GM12801 (cell line): ENCODE data around the gene OBI1.

Experiments used
- TF ChIP-seq, protein P1 (sequence below): IDR thresholded peaks from one replicate; pipeline ENCODE4 v1.5.1; 2011; ENCODE audit warnings: control low read depth; ENCODE audit not compliant: insufficient read length; ENCODE audit errors: extremely low read depth

The OBI1 gene

GRCh38 chr13:78680115-78680561, 21.2 kb upstream of the OBI1 start:
- TF ChIP-seq, protein P1, sequence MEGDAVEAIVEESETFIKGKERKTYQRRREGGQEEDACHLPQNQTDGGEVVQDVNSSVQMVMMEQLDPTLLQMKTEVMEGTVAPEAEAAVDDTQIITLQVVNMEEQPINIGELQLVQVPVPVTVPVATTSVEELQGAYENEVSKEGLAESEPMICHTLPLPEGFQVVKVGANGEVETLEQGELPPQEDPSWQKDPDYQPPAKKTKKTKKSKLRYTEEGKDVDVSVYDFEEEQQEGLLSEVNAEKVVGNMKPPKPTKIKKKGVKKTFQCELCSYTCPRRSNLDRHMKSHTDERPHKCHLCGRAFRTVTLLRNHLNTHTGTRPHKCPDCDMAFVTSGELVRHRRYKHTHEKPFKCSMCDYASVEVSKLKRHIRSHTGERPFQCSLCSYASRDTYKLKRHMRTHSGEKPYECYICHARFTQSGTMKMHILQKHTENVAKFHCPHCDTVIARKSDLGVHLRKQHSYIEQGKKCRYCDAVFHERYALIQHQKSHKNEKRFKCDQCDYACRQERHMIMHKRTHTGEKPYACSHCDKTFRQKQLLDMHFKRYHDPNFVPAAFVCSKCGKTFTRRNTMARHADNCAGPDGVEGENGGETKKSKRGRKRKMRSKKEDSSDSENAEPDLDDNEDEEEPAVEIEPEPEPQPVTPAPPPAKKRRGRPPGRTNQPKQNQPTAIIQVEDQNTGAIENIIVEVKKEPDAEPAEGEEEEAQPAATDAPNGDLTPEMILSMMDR = no peak

- TF ChIP-seq, protein P1 = no peak
Observed at GRCh38 chr13:78679329-78679728, 20.4 kb upstream of the OBI1 start.

DNA sequence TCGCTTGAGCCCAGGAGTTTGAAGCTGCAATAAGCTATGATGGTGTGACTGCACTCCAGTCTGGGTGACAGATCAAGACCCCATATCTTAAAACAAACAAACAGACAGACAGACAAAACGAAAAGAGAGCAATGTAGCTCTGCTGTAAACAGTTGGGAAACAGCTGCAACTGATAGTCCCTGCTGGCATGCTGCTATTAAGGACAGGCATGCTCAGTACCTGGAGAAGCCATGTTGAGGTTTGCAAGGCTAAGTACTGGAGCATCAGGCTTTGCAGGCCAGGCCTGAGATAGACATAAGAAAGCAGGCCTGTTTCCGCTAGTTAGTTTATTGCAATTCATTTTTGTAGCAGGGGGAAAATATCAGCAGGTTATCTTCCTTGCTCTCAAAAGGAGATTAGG, 16.2 kb upstream of the OBI1 start:
- TF ChIP-seq, protein P1 = no peak

DNA sequence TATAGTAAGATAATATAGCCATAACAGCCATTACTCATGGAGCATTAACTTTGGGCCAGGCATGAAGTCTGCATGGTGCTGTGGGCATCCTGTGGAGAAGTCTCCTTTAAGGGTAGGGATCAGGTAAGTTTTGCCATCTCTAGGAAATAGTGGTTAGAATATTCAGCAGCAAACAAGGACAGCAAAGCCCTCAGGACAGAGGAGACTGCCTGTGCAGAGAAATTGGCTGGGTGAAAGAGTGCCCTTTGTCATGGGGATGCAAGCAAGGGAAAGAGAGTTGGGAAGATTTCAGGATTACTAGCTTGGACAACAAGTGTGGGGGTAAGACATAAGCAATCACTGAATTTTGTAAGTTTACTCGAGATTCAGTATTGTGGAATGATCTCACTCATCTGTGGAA, 15.7 kb upstream of the OBI1 start:
- TF ChIP-seq, protein P1 = no peak

DNA sequence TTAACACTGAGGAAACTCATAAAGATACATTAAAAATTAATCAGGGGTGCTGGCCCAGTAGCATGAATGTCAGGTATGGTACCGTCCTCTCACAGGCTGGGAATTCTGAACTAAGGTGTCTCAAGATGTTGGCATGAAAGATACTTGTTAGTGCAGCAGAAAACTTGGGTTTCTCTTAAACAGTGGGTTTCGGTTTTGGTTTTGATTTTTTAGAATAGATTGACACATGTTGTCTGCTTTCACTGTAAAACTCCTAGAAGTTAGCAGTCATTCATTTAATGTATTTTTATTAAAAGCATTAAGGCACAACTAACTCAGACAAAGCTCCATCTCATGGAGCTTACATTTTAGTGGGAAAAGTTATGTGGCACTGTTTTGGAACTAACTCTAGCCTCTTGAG, 3.5 kb upstream of the OBI1 start:
- TF ChIP-seq, protein P1 = no peak

DNA sequence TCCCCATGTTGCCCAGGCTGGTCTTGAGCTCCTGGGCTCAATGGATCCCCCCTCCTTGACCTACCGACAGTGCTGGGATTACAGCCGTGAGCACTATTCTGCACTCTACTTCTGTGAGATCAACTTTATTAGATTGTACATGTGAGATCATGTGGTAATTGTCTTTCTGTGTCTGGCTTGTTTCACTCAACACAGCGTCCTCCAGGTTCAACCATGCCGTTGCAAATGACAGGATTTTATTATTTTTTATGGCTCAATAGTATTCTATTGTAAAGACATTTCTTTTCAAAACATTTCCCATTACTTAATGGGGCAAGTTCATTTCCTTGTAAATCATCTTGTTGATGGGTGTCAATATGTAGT, 1.5 kb upstream of the OBI1 start:
- TF ChIP-seq, protein P1 = no peak

- TF ChIP-seq, protein P1 = no peak
Observed at GRCh38 chr13:78659732-78660494, 958 bp upstream of the OBI1 start.
